IPS-18a (cell line): ENCODE results near the gene FOXP3.
A peak's percentile ranks its signal among the peaks of the same experiment; 100 is the strongest.
"Not testable (repeated sequence)": the region's sequence is repeated elsewhere in the genome, so short reads cannot be mapped to it uniquely, and the experiment has no call there.

Experiments used
- H3K27ac ChIP-seq: one replicate; pipeline ENCODE4 v1.5.1; 2013; ENCODE audit warnings: low read length
- H3K27me3 ChIP-seq: one replicate; pipeline ENCODE4 v1.6.1; 2013; ENCODE audit warnings: mild to moderate bottlenecking, low read length; ENCODE audit not compliant: control insufficient read depth, insufficient read depth
- H3K36me3 ChIP-seq: one replicate; pipeline ENCODE4 v1.6.1; 2013; ENCODE audit warnings: low read depth, low read length; ENCODE audit not compliant: control insufficient read depth
- H3K4me1 ChIP-seq: one replicate; pipeline ENCODE4 v1.6.1; 2013; ENCODE audit warnings: low read depth, low read length; ENCODE audit not compliant: control insufficient read depth
- H3K4me3 ChIP-seq: one replicate; pipeline ENCODE4 v1.5.1; 2013; ENCODE audit warnings: low read length
- H3K9ac ChIP-seq: one replicate; pipeline ENCODE4 v1.6.1; 2013; ENCODE audit warnings: mild to moderate bottlenecking, low read length, moderate library complexity
- H3K9me3 ChIP-seq: one replicate; pipeline ENCODE4 v1.6.1; 2013; ENCODE audit warnings: low read depth, low read length; ENCODE audit not compliant: control insufficient read depth

The FOXP3 gene, protein sequence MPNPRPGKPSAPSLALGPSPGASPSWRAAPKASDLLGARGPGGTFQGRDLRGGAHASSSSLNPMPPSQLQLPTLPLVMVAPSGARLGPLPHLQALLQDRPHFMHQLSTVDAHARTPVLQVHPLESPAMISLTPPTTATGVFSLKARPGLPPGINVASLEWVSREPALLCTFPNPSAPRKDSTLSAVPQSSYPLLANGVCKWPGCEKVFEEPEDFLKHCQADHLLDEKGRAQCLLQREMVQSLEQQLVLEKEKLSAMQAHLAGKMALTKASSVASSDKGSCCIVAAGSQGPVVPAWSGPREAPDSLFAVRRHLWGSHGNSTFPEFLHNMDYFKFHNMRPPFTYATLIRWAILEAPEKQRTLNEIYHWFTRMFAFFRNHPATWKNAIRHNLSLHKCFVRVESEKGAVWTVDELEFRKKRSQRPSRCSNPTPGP

DNA sequence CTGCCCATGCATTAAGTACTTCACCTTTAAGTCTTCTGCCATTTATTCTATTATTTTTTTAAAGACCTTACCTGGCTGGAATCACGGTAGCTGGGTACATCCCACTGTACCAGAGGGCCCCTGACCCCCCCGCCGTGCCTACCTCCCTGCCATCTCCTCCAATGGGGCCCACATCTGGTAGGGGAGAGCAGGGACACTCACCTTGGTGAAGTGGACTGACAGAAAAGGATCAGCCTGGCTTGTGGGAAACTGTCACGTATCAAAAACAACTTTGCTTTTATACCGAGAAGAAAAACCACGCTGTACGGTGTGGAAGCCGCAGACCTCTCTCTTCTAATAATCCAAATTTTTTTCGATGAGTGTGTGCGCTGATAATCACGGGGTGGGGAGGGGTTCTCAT, at the start of gene FOXP3:
Gene FOXP3 (minus strand): TSS at position 251 of the 400 bp plus-strand sequence. CDS start 6,205 bp downstream, outside the sequence.
- no peaks in the 10 kb centered on the region for H3K36me3 ChIP-seq
- no peak within 1 kb of the TSS for H3K9ac ChIP-seq
- H3K27ac ChIP-seq: no peak within 1 kb of the TSS
- peaks cover 9% of the 10 kb centered on the region for H3K9me3 ChIP-seq
- no peak within 1 kb of the TSS for H3K4me3 ChIP-seq
- peaks cover 4% of the 10 kb centered on the region for H3K4me1 ChIP-seq
- no peaks in the 10 kb centered on the region for H3K27me3 ChIP-seq

DNA sequence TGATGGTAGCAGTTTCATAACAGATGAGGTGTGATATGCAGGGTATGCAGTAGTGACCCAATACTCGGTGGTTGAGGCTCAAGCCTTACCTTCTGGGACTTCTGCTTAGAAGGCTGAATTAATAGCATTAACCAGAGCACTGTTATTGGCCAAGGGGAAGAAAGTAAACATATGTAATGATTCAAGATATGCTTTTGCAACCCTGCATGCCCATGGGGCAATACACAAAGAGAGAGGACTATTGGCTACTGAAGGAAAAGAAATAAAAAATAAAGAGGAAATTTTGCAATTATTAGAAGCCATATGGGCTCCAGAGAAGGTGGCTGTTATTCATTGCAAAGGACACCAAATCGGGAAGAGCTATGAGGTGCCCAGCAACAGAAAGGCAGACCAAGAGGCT, 47.7 kb upstream of the FOXP3 start:
- H3K4me1 ChIP-seq: peaks cover 18% of the 10 kb centered on the region

DNA sequence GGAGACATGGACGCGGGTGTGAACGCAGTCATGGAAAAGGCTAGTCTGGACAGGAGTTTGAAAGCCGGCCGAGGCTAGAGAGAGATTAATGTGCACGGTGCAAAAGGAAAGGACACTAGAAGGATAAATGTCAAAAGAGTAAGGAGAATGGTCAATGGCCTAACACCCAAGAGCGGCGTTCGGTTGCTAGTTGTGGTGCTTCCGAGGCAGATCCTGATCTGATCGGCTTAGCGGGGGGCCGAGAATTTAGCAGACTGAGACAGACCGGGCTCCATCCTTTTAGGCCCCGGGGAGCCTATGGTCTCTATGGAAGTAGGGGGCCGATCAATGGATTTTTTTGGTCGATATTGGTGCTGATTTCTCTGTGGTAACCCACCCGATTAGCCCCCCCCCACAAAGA, 45.9 kb upstream of the FOXP3 start:
- H3K9ac ChIP-seq: peak overlapping the region; percentile 68
- H3K4me3 ChIP-seq: peak overlapping the region; percentile 51
- peaks cover 18% of the 10 kb centered on the region for H3K4me1 ChIP-seq
- no peaks in the 10 kb centered on the region for H3K27me3 ChIP-seq
- H3K36me3 ChIP-seq: no peaks in the 10 kb centered on the region
- H3K9me3 ChIP-seq: peaks cover 9% of the 10 kb centered on the region
- H3K27ac ChIP-seq: no peak overlapping the region

More for the DNA sequence above, 47.7 kb upstream of the FOXP3 start:
- H3K27me3 ChIP-seq: no peaks in the 10 kb centered on the region
- H3K9ac ChIP-seq: no peak overlapping the region
- peaks cover 4% of the 10 kb centered on the region for H3K9me3 ChIP-seq
- no peaks in the 10 kb centered on the region for H3K36me3 ChIP-seq
- H3K4me3 ChIP-seq: no peak overlapping the region
- no peak overlapping the region for H3K27ac ChIP-seq

DNA sequence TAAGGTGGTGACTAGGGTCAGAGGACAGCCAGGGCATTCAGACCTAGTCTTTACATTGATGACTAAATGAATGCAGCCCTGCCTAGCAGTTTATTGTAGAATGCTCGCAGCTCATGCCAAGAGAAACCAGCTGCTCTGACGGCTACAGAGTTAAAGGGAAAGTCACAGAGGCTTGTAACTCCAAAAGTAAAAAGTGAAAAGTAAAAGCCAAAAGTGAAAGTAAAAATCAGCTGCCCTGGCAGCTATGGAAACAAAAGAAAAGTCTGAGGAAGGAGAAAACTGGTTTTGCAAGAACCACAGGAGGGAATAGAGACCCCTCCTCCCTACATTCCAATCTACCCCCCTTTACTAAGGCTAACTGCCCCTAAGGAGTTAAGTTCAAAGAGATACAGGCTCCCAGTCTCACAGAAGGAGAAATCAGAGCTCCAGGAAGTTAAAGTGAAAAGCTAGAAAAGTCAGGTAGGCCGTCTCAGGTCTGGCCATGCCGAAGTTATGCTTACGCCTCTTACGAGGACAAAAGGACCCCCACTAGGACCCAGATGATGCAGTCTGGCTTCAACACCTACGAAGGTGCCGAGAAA, 45.0 kb upstream of the FOXP3 start:
- H3K4me3 ChIP-seq: peak overlapping the region; percentile 51
- H3K27me3 ChIP-seq: no peaks in the 10 kb centered on the region
- peak overlapping the region; percentile 68 for H3K9ac ChIP-seq
- H3K4me1 ChIP-seq: peaks cover 18% of the 10 kb centered on the region
- H3K36me3 ChIP-seq: no peaks in the 10 kb centered on the region
- peak overlapping the region; percentile 80 for H3K27ac ChIP-seq
- peaks cover 9% of the 10 kb centered on the region for H3K9me3 ChIP-seq

DNA sequence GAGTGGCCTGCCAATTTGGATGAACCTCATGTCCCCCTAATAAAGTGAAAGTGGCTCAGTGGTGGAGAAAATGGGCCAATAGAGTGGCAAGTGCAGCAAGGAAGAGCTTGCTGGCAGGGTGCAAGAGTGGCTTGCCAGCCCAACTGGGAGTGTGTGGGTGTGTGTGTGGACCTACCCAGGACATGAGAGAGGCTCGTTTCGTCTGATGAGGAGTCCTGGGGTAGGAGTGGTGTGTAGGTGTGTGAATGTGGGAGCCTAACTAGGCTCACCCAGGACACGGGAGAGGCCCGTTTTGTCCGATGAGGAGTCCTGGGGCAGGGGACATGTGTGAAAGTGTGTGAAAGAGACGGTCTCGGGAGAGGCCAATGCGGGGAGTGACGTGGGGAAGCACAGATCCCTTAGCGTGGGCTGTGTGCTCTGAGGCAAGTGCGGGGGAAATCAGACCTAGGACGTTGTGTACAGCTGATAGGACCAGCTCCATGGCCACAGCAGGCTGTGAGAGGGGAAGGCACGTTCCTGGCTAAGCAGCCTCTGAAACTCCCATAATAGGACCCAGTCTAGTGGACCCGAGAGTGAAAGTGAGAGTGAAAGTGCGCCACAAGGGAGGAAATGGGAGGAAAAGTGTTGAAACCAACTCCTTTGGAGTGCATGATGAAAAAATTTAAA, 44.2 kb upstream of the FOXP3 start:
- peak overlapping the region; percentile 68 for H3K9ac ChIP-seq
- H3K4me1 ChIP-seq: peaks cover 18% of the 10 kb centered on the region
- peaks cover 9% of the 10 kb centered on the region for H3K9me3 ChIP-seq
- no peaks in the 10 kb centered on the region for H3K27me3 ChIP-seq
- H3K36me3 ChIP-seq: no peaks in the 10 kb centered on the region
- peak overlapping the region; percentile 51 for H3K4me3 ChIP-seq
- peak overlapping the region; percentile 80 for H3K27ac ChIP-seq

DNA sequence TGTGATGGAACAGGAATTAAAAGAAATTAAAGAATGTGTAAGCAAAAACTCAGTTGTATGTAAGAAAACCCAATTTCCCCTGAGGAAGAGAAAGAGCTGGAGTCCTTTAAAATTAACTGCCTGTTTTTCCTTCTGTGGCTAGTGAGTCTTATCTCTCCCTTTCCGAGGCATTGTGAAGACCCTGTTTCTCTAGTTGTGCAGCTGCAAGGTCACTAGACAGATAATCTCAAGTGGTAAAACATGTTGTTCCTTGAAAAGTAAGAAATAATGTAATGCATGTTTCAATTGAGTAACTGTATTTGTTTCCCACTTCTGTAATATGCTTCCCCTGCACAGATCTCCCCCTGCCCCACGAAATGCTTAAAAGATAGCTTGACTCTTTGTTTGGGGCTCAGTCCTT, 43.3 kb upstream of the FOXP3 start:
- not testable (repeated sequence) for H3K27me3 ChIP-seq, H3K9me3 ChIP-seq, H3K27ac ChIP-seq, H3K36me3 ChIP-seq, H3K9ac ChIP-seq, H3K4me3 ChIP-seq
- peaks cover 18% of the 10 kb centered on the region for H3K4me1 ChIP-seq

DNA sequence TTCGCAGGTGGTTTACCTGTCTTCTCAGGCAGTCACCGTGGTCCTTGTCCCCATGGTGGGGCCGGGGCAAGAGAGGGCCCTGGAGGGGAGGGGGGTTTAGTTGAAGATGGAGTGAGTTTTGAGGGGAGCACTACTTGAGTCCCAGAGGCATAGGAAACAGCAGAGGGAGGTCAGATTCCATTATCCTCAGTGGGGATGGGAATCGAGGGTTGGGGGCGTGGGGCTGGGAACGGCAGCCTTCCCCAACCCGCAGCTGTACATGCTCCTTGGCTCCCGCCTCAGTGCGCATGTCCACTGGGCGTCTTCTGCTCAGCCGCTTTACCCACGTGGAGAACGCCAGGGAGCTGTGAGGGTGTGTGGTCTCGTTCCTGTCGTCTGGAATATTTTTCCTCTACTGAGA, 38.8 kb upstream of the FOXP3 start, which contains the start of gene GAGE10:
Gene GAGE10 (plus strand): TSS at position 301 of the 400 bp plus-strand sequence. CDS start 1,214 bp downstream, outside the sequence.
- H3K36me3 ChIP-seq: no peaks in the 10 kb centered on the region
- H3K4me1 ChIP-seq: no peaks in the 10 kb centered on the region
- no peak within 1 kb of the TSS for H3K27ac ChIP-seq
- no peak within 1 kb of the TSS for H3K4me3 ChIP-seq
- peaks cover 9% of the 10 kb centered on the region for H3K9me3 ChIP-seq
- H3K9ac ChIP-seq: no peak within 1 kb of the TSS
- H3K27me3 ChIP-seq: no peaks in the 10 kb centered on the region

DNA sequence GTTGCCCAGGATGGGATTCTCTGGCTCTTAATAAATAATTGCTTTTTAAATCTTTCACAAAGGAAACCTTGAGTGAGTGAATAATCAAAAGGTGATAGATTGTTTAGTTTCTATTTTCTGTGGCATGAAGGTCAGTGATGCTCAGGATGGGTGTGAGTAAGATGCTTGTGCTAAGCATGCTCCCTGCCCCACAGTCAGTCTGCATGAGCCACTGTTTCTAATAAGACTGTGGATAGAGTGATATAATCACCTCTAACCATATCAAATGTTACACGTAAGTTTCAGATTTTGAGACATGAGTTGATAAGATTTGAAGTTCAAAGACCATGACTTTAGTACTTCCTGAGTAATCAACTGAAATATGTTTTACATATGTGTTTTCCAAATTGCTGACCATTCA, 36.2 kb upstream of the FOXP3 start:
- Histone ChIP-seq H3K9me3 (peaks cover 6% of the 10 kb centered on the region), H3K4me3 (no peak overlapping the region), H3K4me1 (no peaks in the 10 kb centered on the region), H3K9ac (no peak overlapping the region), H3K36me3 (no peaks in the 10 kb centered on the region), H3K27me3 (no peaks in the 10 kb centered on the region), H3K27ac (no peak overlapping the region)

DNA sequence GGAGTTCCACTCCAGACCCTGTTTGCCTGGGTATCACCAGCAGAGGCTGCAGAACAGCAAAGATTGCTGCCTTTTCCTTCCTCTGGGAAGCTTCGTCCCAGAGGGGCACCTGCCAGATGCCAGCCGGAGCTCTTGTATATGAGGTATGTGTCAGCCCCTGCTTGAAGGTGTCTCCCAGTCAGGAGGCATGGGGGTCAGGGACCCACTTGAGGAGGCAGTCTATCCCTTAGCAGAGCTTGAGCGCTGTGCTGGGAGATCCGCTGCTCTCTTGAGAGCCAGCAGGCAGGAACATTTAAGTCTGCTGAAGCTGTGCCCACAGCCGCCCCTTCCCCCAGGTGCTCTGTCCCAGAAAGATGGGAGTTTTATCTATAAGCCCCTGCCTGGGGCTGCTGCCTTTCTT, 34.8 kb upstream of the FOXP3 start:
- not testable (repeated sequence) for H3K27me3 ChIP-seq, H3K27ac ChIP-seq, H3K4me1 ChIP-seq, H3K36me3 ChIP-seq, H3K9ac ChIP-seq, H3K9me3 ChIP-seq, H3K4me3 ChIP-seq

DNA sequence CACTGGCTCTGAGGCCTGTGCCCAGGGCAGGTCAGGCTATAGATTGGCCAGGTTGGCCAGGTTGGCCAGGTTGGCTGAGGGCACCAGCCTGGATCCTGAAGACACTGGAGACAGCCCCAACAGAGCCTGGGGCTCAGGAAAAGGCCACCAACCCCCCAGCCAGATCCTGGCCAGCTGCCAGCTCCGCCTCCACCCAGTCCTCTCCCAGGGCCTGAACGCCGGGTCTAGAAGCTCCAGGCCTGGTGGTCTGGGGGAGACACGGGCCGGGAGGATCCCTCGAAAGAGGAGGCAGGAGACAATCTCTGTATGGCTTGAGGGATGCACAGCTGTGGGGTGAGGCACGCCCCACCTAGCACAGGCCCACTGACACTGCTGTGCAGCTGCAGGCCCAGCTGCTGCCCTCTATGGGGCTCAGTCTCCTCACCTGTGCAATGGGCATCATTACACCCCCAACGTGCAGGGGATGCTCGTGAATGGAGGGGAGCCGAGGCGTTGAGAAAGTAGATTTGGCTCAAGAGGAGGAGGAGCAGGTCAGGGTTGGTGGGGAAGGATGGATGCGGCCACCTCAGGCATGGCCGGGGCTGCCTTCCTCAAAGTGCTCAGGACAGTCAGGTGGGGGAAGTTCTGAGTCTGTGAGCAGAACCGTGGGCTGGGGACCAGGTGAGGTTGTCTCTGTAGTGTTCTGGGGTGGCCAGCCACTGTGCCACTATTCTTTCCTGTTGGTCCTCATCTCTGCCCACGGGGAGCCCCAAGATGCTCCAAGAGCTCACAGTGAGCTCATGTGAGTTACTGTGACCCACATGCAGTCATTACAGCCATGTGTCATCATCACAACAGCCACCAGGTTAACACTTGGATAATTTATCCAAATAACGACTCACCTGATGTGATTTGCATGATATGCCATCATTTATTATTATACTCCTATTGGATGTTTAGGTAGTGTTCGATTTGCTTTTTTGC, 28.2 kb upstream of the FOXP3 start:
- H3K27me3 ChIP-seq: no peaks in the 10 kb centered on the region

More for the DNA sequence above, 28.2 kb upstream of the FOXP3 start:
- Histone ChIP-seq H3K4me1 (no peaks in the 10 kb centered on the region), H3K9me3 (peaks cover 4% of the 10 kb centered on the region), H3K36me3 (no peaks in the 10 kb centered on the region), H3K27ac (no peak overlapping the region), H3K4me3 (no peak overlapping the region), H3K9ac (no peak overlapping the region)
